KG1 (cell line): ENCODE data around the gene PFKP.
"Not testable (repeated sequence)": the region's sequence is repeated elsewhere in the genome, so short reads cannot be mapped to it uniquely, and the experiment has no call there.

Experiments used
- DNase-seq: peaks from one replicate; lab custom pipeline; 2025; lab: John Stamatoyannopoulos, UW

The PFKP gene

GRCh38 chr10:3047596-3047995 is 19.8 kb upstream of the PFKP start:
- DNase-seq = no peak

GRCh38 chr10:3048119-3049019 is 19.0 kb upstream of the PFKP start:
- DNase-seq = no peak

GRCh38 chr10:3051692-3052091 is 15.7 kb upstream of the PFKP start:
- no peak for DNase-seq

- no peak for DNase-seq
Measured at GRCh38 chr10:3053155-3053554, 14.2 kb upstream of the PFKP start.

GRCh38 chr10:3054183-3054850 is 13.0 kb upstream of the PFKP start:
- DNase-seq = no peak

- DNase-seq = no peak
Measured at GRCh38 chr10:3054851-3055199, 12.5 kb upstream of the PFKP start.

GRCh38 chr10:3056280-3057037 is 10.9 kb upstream of the PFKP start:
- no peak for DNase-seq

- DNase-seq = no peak
Measured at GRCh38 chr10:3057946-3058345, 9.4 kb upstream of the PFKP start.

- DNase-seq = no peak
Measured at GRCh38 chr10:3059974-3060373, 7.4 kb upstream of the PFKP start.

- no peak for DNase-seq
Measured at GRCh38 chr10:3060481-3060889, 6.9 kb upstream of the PFKP start.

GRCh38 chr10:3061323-3061898 is 5.9 kb upstream of the PFKP start:
- not testable (repeated sequence) for DNase-seq

- DNase-seq = no peak
Measured at GRCh38 chr10:3062502-3063186, 4.7 kb upstream of the PFKP start.

GRCh38 chr10:3064423-3064822 is 2.9 kb upstream of the PFKP start:
- no peak for DNase-seq

- no peak for DNase-seq
Measured at GRCh38 chr10:3065622-3066021, 1.7 kb upstream of the PFKP start.

- no peak for DNase-seq
Measured at GRCh38 chr10:3066317-3067117, 831 bp upstream of the PFKP start.

- no peak for DNase-seq
Measured at GRCh38 chr10:3067859-3068179, 471 bp downstream of the PFKP start.

- peak; percentile 15 for DNase-seq
Measured at GRCh38 chr10:3068201-3068967, 1.0 kb downstream of the PFKP start.

- no peak for DNase-seq
Measured at GRCh38 chr10:3068968-3069737, 1.8 kb downstream of the PFKP start.

- no peak for DNase-seq
Measured at GRCh38 chr10:3069876-3070275, 2.5 kb downstream of the PFKP start.
